Progenitor cell of endocrine pancreas (in vitro differentiated cells): ENCODE results near the gene GFPT1. TPM values are rescaled to one million over a fixed set of nuclear protein-coding genes. Genes with fewer than 3 reads are reported as not detected.
"Not testable (repeated sequence)": the region's sequence is repeated elsewhere in the genome, so short reads cannot be mapped to it uniquely, and the experiment has no call there.

ENCODE experiments used
- DNase-seq: peaks from one replicate; pipeline ENCODE4 v3.0.0; 2021; ENCODE audit warnings: low spot score; ENCODE audit not compliant: unreplicated experiment
- H3K27ac Mint-ChIP-seq: 2 replicates; pipeline ENCODE4 v1.8.0; 2021; ENCODE audit warnings: mild to moderate bottlenecking, moderate library complexity, mixed read lengths
- H3K27me3 Mint-ChIP-seq: 2 replicates; pipeline ENCODE4 v1.8.0; 2021; ENCODE audit warnings: mixed read lengths
- H3K36me3 Mint-ChIP-seq: 2 replicates; pipeline ENCODE4 v1.8.0; 2022; ENCODE audit warnings: mixed read lengths; ENCODE audit not compliant: insufficient read depth
- H3K4me1 Mint-ChIP-seq: 2 replicates; pipeline ENCODE4 v1.8.0; 2021; ENCODE audit warnings: low read depth, mixed read lengths
- H3K4me3 Mint-ChIP-seq: 2 replicates; pipeline ENCODE4 v1.8.0; 2021; ENCODE audit warnings: low read depth, mild to moderate bottlenecking, moderate library complexity, mixed read lengths
- H3K9me3 Mint-ChIP-seq: 2 replicates; pipeline ENCODE4 v1.8.0; 2021; ENCODE audit warnings: low read depth, mixed read lengths
- total RNA-seq: library from RNA; stranded (reverse); gene quantifications from 2 replicates; pipeline ENCODE4 v1.2.1, GENCODE V29; 2021
- TF ChIP-seq, protein P1 (sequence below): fragments of 200-600 bp; sonication (generic); IDR thresholded peaks from one replicate; pipeline ENCODE4 v1.5.0; 2021; ENCODE audit warnings: antibody characterized with exemption, mild to moderate bottlenecking; ENCODE audit not compliant: unreplicated experiment

The GFPT1 gene
- total RNA-seq, 1 donor from 2014 or later = 51.9 TPM

DNA sequence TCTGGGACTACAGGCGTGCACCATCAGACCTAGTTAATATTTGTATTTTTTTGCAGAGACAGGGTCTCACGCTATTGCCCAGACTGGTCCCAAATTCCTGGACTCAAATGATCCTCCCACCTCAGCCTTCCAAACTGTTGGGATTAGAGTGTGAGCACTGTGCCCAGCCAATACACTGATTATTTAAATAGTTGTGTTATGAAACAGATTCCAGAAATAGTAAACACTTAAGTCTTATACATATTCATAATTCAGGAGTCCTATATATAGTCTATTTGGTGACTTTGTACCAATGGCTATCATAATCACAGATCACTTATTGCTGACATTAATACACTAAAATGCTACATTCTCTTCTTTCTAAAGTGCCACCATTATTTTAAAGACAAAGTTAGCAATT is 37.4 kb upstream of the GFPT1 start:
- H3K36me3 Mint-ChIP-seq = peaks cover 13% of the 10 kb centered on the region
- no peak overlapping the region for H3K27ac Mint-ChIP-seq
- no peaks in the 10 kb centered on the region for H3K9me3 Mint-ChIP-seq
- TF ChIP-seq, protein P1, sequence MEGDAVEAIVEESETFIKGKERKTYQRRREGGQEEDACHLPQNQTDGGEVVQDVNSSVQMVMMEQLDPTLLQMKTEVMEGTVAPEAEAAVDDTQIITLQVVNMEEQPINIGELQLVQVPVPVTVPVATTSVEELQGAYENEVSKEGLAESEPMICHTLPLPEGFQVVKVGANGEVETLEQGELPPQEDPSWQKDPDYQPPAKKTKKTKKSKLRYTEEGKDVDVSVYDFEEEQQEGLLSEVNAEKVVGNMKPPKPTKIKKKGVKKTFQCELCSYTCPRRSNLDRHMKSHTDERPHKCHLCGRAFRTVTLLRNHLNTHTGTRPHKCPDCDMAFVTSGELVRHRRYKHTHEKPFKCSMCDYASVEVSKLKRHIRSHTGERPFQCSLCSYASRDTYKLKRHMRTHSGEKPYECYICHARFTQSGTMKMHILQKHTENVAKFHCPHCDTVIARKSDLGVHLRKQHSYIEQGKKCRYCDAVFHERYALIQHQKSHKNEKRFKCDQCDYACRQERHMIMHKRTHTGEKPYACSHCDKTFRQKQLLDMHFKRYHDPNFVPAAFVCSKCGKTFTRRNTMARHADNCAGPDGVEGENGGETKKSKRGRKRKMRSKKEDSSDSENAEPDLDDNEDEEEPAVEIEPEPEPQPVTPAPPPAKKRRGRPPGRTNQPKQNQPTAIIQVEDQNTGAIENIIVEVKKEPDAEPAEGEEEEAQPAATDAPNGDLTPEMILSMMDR = no peak
- DNase-seq = no peak
- H3K4me3 Mint-ChIP-seq = no peak overlapping the region
- no peaks in the 10 kb centered on the region for H3K27me3 Mint-ChIP-seq
- H3K4me1 Mint-ChIP-seq = no peaks in the 10 kb centered on the region

DNA sequence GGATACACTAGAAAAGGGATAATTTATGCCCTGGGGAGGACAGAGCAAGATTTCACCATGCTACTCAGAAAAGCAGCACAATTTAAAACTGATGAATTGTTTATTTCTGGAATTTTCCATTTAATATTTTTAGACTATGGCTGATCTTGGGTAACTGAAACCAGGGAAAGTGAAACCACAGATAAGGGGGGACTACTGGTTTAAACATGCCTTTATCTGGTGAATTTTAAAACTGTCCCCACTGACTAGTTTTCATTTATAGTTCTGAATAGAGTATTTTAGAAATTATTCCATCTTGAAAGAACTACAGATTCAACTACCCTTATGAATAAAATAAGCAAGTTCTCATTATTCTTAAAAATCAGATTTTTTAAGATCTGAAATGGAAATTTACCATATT is 35.2 kb upstream of the GFPT1 start:
- H3K36me3 Mint-ChIP-seq = peaks cover 17% of the 10 kb centered on the region
- H3K9me3 Mint-ChIP-seq = no peaks in the 10 kb centered on the region
- no peak overlapping the region for H3K4me3 Mint-ChIP-seq
- H3K27me3 Mint-ChIP-seq = no peaks in the 10 kb centered on the region
- DNase-seq = no peak
- H3K27ac Mint-ChIP-seq = no peak overlapping the region
- H3K4me1 Mint-ChIP-seq = no peaks in the 10 kb centered on the region
- TF ChIP-seq, protein P1 = no peak

DNA sequence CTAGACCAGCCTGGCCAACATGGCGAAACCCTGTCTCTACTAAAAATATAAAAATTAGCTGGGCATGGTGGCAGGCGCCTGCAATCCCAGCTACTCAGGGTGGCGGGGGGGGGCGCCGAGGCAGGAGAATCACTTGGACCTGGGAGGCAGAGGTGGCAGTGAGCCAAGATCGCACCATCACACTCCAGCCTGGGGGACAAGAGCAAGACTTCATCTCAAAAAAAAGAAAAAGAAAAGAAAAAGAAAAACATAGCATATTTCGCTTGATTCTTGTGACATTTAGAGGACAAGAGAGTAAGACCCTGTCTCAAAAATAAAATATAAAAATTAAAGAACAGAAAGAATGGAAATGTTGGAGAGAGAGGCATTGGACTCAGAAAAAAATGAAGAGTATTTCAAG is 32.1 kb upstream of the GFPT1 start:
- DNase-seq, H3K27ac Mint-ChIP-seq, H3K27me3 Mint-ChIP-seq, H3K9me3 Mint-ChIP-seq, H3K4me1 Mint-ChIP-seq, H3K4me3 Mint-ChIP-seq: not testable (repeated sequence)
- peaks cover 25% of the 10 kb centered on the region for H3K36me3 Mint-ChIP-seq

DNA sequence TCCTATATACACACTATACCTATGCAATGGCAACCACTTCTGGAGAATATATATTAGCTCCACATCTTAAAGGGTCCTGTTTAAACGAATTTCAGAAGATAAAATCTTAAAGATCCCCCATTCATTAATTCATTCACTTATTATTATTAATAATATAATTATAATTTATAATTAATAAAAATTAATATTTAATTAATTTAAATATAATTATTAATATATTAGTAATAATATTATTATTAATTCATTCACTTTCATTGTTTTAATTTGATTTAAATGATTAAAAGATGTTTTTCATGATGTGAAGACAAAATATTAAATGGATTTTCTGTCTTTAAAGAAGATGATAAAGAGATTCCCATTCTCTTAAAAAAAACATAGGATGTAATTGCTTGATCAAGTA is 29.1 kb upstream of the GFPT1 start:
- Mint-ChIP-seq H3K4me3 (no peak overlapping the region), H3K27me3 (no peaks in the 10 kb centered on the region), H3K9me3 (no peaks in the 10 kb centered on the region), H3K4me1 (no peaks in the 10 kb centered on the region), H3K27ac (no peak overlapping the region), H3K36me3 (peaks cover 23% of the 10 kb centered on the region)
- DNase-seq = no peak
- TF ChIP-seq, protein P1 = no peak

DNA sequence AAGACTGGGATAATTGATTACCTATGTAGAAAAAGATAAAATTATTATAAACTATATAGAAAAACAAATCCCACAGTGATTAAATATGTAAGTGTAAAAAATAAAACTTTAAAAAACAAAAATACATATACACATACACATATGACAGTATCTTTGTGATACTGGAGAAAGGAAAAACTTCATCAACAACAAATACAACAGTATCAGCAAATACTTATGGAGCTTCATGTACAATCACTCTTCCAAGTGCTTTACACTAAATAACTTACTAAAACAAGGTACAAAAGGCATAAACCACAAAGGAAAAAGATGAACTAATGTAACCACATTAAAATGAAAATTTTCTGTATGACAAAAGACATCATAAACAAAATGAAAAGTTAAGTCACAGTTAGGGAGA is 24.1 kb upstream of the GFPT1 start:
- no peak for DNase-seq
- no peak overlapping the region for H3K4me3 Mint-ChIP-seq
- H3K27ac Mint-ChIP-seq = no peak overlapping the region
- H3K27me3 Mint-ChIP-seq = no peaks in the 10 kb centered on the region
- H3K4me1 Mint-ChIP-seq = no peaks in the 10 kb centered on the region
- no peaks in the 10 kb centered on the region for H3K9me3 Mint-ChIP-seq
- TF ChIP-seq, protein P1 = no peak
- H3K36me3 Mint-ChIP-seq = peaks cover 22% of the 10 kb centered on the region

DNA sequence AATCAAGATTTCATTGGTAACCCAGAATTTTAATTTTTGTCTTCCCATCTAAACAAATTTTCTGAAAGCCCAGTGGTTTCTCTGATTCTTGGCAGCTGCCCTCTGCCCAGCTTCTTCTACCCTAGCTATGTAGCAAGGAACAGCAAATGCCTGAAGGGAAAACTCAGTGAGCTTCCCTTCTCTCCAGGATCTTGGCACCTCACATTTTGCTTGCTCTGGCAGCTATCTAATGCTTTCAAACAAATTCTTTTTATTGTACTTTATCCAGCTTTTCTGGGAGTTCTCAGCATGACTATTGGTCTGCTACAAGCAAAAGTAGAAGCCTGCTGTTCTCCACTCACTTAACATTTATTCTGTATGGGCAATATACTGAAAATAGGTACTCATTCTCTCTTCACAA is 18.3 kb upstream of the GFPT1 start:
- peaks cover 9% of the 10 kb centered on the region for H3K9me3 Mint-ChIP-seq
- no peak for DNase-seq
- H3K4me1 Mint-ChIP-seq = no peaks in the 10 kb centered on the region
- no peak overlapping the region for H3K27ac Mint-ChIP-seq
- TF ChIP-seq, protein P1 = no peak
- no peaks in the 10 kb centered on the region for H3K27me3 Mint-ChIP-seq
- no peak overlapping the region for H3K4me3 Mint-ChIP-seq
- H3K36me3 Mint-ChIP-seq = peaks cover 40% of the 10 kb centered on the region
